Activated naive CD8-positive, alpha-beta T cell treated with anti-CD3 and anti-CD28 coated beads, Interleukin-2, amount 10 ng/mL, durations not matched to agents 7 days and 5 days (primary cell): ENCODE data around the gene TEK. TPM values are rescaled to one million over a fixed set of nuclear protein-coding genes. Genes with fewer than 3 reads are reported as not detected.

ENCODE experiments used
- ATAC-seq: fragments of 150-1000 bp; cut with Tn5 transposase; one replicate; pipeline ENCODE4 v1.10.0; 2021; ENCODE audit warnings: low read depth, moderate library complexity
- POLR2A ChIA-PET: fragments of 350-600 bp; sonication (Branson Sonifier 250); formaldehyde crosslinking; loops from one replicate; lab custom pipeline; 2021; ENCODE audit warnings: antibody characterized with exemption; lab: Charles Lee
- DNase-seq: peaks from one replicate; pipeline ENCODE4 v3.0.0; 2021
- H3K27ac Mint-ChIP-seq: one replicate; pipeline ENCODE4 v1.8.0; 2022; ENCODE audit warnings: mild to moderate bottlenecking, mixed read lengths
- H3K27me3 Mint-ChIP-seq: one replicate; pipeline ENCODE4 v1.8.0; 2022; ENCODE audit warnings: mild to moderate bottlenecking, moderate library complexity, mixed read lengths
- H3K36me3 Mint-ChIP-seq: one replicate; pipeline ENCODE4 v1.8.0; 2021; ENCODE audit warnings: mild to moderate bottlenecking, mixed read lengths
- H3K4me1 Mint-ChIP-seq: one replicate; pipeline ENCODE4 v1.8.0; 2021; ENCODE audit warnings: mixed read lengths
- H3K4me3 Mint-ChIP-seq: one replicate; pipeline ENCODE4 v1.8.0; 2022; ENCODE audit warnings: mild to moderate bottlenecking, moderate library complexity, mixed read lengths
- H3K9me3 Mint-ChIP-seq: one replicate; pipeline ENCODE4 v1.8.0; 2021; ENCODE audit warnings: mixed read lengths
- total RNA-seq, 2 experiments: library from RNA; stranded (reverse); gene quantifications; one replicate each; pipeline ENCODE4 v1.2.3, GENCODE V29; 2021

Gene TEK
- total RNA-seq, 2 experiments from 2014 or later = not detected

DNA sequence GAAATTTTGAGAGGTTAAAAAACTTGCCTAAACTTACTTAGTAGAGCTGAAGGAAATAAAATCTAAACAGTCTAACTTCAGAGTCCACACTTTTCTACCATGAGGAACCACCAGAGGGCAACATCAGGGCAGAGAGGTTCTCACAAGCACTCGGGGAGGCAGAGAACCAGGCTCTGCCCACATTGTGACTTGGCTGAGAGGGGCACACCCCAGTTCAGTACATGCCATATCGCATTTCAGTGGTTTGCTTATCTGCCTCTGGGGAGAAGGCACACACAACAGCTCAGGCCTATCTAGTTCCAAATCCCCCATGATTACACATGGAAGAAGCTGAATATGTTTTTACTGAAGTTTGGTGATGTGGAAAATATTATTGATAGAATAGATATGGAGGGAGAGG is 138.7 kb downstream of the TEK start:
- no peaks in the 10 kb centered on the region for H3K27me3 Mint-ChIP-seq
- ATAC-seq (peak; percentile 56), DNase-seq (no peak)
- H3K9me3 Mint-ChIP-seq = no peaks in the 10 kb centered on the region
- no peaks in the 10 kb centered on the region for H3K36me3 Mint-ChIP-seq
- POLR2A ChIA-PET = interaction anchor here (0.7 kb wide), 1 partner anchor 34 kb away, joined by 3 read pairs; no protein-coding TSS in a partner anchor
- H3K4me1 Mint-ChIP-seq = no peaks in the 10 kb centered on the region
- no peak overlapping the region for H3K4me3 Mint-ChIP-seq
- H3K27ac Mint-ChIP-seq = no peak overlapping the region

DNA sequence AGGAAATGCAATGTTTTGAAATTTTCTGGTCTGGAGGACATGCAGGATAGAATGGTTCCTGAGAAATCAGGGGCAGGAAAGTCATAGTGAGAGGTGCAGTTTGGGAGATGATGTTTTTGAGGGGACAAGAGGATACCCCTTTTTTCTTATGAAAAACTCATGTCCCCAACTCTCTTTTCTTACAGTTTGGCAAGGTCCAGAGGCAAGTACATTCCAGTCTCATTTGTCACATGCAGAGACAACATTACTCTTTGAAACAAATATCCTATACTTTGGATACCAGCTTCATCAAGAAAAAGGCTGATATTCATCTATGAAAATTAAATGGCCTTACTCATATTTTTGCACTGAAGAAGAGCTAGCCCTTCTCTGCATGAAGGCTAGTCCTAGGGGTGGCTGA is 139.7 kb downstream of the TEK start:
- Mint-ChIP-seq H3K27me3 (no peaks in the 10 kb centered on the region), H3K27ac (no peak overlapping the region), H3K36me3 (no peaks in the 10 kb centered on the region), H3K4me3 (no peak overlapping the region), H3K9me3 (no peaks in the 10 kb centered on the region), H3K4me1 (no peaks in the 10 kb centered on the region)
- POLR2A ChIA-PET = no interaction called here
- ATAC-seq (no peak), DNase-seq (no peak)

DNA sequence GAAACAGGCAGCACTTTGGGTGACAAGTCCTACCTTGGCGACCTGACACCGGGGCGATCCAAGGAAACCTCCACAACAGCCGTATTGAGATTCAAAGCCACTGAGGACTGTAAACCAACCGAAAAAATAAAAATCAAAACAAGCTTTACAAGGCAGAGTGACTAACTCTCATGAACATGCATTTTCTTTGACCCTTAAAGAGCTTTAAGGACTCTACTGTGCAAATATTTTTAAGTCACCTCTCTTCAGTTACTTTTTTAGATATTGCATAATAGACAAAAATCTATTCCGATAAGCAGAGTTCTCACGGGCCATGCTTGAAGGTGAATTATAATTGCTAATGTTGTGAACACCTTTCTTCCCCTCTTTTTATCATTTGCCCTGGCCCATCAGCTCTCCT is 149.6 kb downstream of the TEK start:
- ATAC-seq = no peak
- POLR2A ChIA-PET = no interaction called here
- H3K4me3 Mint-ChIP-seq = no peak overlapping the region
- H3K27me3 Mint-ChIP-seq = peaks cover 5% of the 10 kb centered on the region
- no peaks in the 10 kb centered on the region for H3K9me3 Mint-ChIP-seq
- DNase-seq = no peak
- H3K36me3 Mint-ChIP-seq = no peaks in the 10 kb centered on the region
- no peak overlapping the region for H3K27ac Mint-ChIP-seq
- no peaks in the 10 kb centered on the region for H3K4me1 Mint-ChIP-seq

DNA sequence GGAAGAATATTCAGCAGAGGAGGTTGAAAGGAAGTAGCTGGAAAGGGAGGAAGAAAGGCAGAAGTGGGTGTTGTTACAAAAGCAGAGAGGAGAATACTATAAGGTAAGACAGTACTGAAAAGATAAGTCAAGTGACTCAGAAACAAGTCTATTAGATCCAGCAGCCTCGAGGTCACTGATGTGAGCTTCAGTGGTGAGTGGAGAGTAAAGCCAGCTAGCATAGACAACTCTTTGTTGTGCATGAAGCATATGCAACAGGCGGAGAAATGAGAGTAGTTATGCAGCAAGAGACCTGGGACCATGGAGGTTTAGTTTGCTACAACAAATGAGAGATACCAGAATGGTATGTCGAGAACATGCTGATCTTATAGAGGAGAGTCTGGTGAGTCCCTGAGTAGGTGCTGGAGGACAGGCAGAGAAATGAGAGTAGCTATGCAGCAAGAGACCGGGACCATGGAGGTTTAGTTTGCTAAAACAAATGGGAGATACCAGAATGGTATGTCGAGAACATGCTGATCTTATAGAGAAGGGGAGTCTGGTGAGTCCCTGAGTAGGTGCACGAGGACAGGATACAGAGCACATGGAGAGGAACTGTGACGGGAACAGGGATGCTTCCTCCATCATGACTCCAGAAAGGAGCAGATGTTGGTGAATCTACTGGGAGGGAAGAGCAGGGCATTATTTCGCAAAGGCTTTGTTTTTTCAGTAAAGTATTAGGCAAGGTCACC is 151.9 kb downstream of the TEK start:
- H3K4me3 Mint-ChIP-seq = no peak overlapping the region
- H3K4me1 Mint-ChIP-seq = no peaks in the 10 kb centered on the region
- H3K27ac Mint-ChIP-seq = no peak overlapping the region
- H3K27me3 Mint-ChIP-seq = peaks cover 3% of the 10 kb centered on the region
- POLR2A ChIA-PET = no interaction called here
- ATAC-seq (no peak), DNase-seq (no peak)
- H3K36me3 Mint-ChIP-seq = no peaks in the 10 kb centered on the region
- H3K9me3 Mint-ChIP-seq = no peaks in the 10 kb centered on the region

DNA sequence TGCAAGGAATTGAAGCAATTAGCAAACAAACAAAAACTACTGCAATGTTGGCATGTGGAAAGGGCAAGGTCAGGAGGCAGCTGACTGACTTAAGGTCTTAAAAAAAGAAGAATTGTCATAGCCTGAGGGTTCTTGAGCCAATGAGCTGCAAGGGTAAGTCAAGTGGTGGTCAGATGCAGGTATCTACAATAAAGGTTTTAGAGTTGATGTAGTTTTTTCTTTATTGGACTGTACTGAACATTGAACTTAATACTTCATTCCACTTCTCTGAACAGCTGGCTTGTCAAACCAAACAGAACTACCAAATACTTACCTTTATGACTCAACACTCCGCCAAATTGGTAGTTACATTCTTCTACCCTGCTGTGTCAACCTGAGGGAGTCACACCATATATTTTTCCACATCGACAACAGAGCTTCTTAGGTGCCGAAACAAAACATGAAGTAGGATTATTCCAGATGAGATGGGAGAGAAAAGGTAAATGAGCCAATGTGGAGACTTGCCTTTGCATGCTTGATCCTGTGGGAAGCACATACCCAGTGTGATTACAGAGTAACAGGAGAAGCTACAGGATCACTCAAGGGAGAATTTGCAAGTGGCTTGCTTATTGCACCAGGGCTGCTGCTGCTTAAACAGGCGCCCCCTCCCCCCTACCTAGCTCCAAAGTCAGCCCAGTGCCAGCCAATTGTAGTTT is 152.6 kb downstream of the TEK start:
- no peaks in the 10 kb centered on the region for H3K4me1 Mint-ChIP-seq

DNA sequence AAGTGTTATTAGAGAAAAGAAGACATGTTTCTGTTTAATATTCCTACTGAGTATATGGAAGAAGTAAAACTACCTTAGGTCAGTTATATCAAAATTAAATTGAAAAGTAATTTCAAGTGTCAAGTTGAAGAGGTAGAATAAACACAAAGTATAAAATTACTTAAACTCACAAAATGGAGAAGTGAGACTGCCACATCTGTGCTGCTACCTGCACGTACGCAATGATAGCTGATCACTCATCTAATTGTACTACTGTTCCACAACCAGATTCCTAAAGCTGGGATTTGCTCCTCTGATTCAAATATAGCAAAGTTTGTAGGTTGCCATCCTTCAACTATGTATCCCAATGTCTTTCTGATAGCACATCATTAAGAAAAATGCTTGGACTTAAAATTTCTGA is 163.1 kb downstream of the TEK start:
- Mint-ChIP-seq H3K27me3 (peaks cover 9% of the 10 kb centered on the region), H3K4me3 (no peak overlapping the region), H3K36me3 (no peaks in the 10 kb centered on the region), H3K4me1 (no peaks in the 10 kb centered on the region), H3K27ac (no peak overlapping the region), H3K9me3 (no peaks in the 10 kb centered on the region)
- ATAC-seq (no peak), DNase-seq (no peak)
- POLR2A ChIA-PET = no interaction called here

More for the DNA sequence above, 152.6 kb downstream of the TEK start:
- POLR2A ChIA-PET = no interaction called here
- Mint-ChIP-seq H3K9me3 (no peaks in the 10 kb centered on the region), H3K36me3 (no peaks in the 10 kb centered on the region), H3K27ac (no peak overlapping the region), H3K27me3 (peaks cover under 1% of the 10 kb centered on the region), H3K4me3 (no peak overlapping the region)
- ATAC-seq = no peak
- DNase-seq = no peak

DNA sequence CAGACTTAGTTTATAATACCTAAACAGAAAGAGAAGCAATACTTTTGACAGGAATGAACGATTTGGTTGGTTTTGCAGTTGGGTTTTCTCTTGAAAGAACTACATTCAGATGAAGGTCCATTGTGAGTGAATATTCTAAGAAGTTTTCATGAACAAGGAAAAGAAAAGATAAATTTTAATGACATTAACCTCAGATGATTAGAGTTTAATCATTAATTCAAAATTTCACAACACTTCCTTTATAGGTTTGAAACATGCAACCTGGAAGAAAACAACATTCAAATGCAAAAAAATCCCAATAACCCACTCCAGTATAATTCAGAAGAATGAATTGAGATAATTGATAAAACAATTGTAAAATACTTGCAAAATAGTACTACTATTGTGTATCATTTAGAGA is 164.2 kb downstream of the TEK start:
- Mint-ChIP-seq H3K4me1 (no peaks in the 10 kb centered on the region), H3K4me3 (no peak overlapping the region), H3K9me3 (no peaks in the 10 kb centered on the region), H3K27me3 (peaks cover 11% of the 10 kb centered on the region), H3K36me3 (no peaks in the 10 kb centered on the region), H3K27ac (no peak overlapping the region)
- DNase-seq (no peak), ATAC-seq (no peak)
- POLR2A ChIA-PET = no interaction called here

DNA sequence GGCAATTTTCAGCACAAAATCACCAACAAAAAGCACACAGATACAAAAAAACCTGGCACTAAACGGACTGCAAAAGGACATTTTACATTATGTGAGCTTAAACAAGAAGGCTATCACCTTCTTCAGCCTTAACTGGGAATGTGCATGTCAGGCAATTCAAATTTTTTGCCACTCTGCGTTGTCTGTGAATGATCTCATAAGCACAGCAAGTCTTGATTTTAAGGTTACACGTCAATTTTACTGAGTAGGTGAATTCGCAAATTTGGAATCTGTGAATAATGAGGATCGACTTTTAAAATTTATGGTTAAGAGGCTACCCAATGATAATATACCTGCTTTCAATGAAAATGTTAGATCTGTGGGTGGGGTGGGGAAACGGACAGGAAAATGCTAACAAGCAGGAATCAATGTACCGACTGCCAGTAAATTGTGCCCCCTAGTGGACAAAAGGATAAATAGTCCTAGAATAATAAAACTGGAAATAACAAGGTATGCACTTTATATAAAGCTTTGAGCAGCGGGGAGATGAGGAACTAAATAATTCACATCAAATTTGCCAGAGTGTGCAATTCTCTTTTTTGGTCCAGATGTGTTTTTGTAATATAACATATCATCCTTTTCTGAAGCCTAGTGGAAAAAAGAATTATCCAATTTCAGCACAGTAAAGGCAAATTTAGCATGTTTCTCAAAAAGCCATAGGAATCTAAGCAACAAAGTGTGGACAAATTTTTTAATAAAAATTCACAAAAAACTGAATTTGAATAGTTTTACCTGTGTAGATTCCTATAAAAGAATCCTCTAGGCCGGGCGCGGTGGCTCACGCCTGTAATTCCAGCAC is 167.4 kb downstream of the TEK start:
- Mint-ChIP-seq H3K9me3 (no peaks in the 10 kb centered on the region), H3K27ac (no peak overlapping the region), H3K36me3 (no peaks in the 10 kb centered on the region), H3K27me3 (peaks cover 14% of the 10 kb centered on the region), H3K4me1 (no peaks in the 10 kb centered on the region), H3K4me3 (no peak overlapping the region)
- no peak for ATAC-seq
- DNase-seq = no peak
- POLR2A ChIA-PET = no interaction called here

DNA sequence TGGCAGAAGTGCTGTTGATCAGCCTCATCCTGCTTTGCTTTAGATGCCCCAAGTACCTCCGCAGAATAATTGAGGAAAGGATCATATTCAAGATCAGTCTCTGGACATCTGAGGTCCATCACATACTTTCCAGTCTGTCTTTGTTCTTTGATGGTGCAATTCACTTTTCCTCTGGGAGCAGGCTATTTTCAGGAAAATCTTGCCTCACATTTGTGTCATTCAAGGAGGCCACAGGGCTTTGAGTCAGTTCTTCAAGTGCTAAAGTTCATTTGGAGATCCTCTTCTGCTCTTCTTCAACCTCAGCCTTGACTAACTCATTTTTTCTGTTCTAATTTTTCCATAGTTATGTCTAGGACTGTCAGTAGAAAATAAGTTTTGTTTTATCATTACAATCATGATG is 169.3 kb downstream of the TEK start:
- H3K27me3 Mint-ChIP-seq = peaks cover 16% of the 10 kb centered on the region

DNA sequence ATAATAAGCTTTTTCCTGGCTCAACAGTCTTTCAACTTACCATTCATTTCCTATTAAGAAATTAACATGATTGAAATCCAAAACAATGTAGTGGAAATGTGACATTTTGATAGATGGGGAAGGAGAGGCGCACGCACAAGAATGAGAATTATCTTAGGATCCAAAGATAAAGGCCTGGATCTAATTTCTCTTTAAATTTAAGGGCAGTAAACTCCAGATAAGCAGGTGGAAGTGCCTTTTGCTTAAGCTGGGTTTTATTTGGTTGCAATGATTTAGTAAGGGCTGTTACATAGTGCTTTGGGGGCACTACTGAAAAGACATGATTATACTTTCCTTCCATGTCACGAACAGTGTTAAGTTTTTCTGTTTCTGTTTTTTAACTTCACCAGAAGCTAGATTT is 170.6 kb downstream of the TEK start:
- Mint-ChIP-seq H3K4me3 (no peak overlapping the region), H3K4me1 (no peaks in the 10 kb centered on the region), H3K9me3 (no peaks in the 10 kb centered on the region), H3K27ac (no peak overlapping the region), H3K36me3 (no peaks in the 10 kb centered on the region), H3K27me3 (peaks cover 19% of the 10 kb centered on the region)
- POLR2A ChIA-PET = no interaction called here
- DNase-seq = no peak
- no peak for ATAC-seq

More for the DNA sequence above, 169.3 kb downstream of the TEK start:
- ATAC-seq (no peak), DNase-seq (no peak)
- POLR2A ChIA-PET = no interaction called here
- Mint-ChIP-seq H3K4me1 (no peaks in the 10 kb centered on the region), H3K4me3 (no peak overlapping the region), H3K36me3 (no peaks in the 10 kb centered on the region), H3K27ac (no peak overlapping the region), H3K9me3 (no peaks in the 10 kb centered on the region)

Other genes starting within 250 kb of the TEK start
- gene CAAP1, start 216.4 kb upstream of the TEK start, total RNA-seq = 10 to 100 TPM; 17.7 to 18.6 TPM
- 10 to 100 TPM; 28.3 to 29.8 TPM for gene PLAA, start 162.0 kb upstream of the TEK start, total RNA-seq
- 10 to 100 TPM in 1 of 2 experiments, 1 to 10 TPM in 1; 9.2 to 10.1 TPM for gene IFT74, start 152.8 kb upstream of the TEK start, total RNA-seq
- gene LRRC19, start 103.6 kb upstream of the TEK start, total RNA-seq = not detected
- gene EQTN, start 187.9 kb downstream of the TEK start, total RNA-seq = not detected